CD4-positive, alpha-beta T cell (primary cell): ENCODE measurements around the gene CHI3L1. TPM values are rescaled to one million over a fixed set of nuclear protein-coding genes. Genes with fewer than 3 reads are reported as not detected.

ENCODE experiments used
- ATAC-seq: fragments of 200-7000 bp; cut with Tn5 transposase; one replicate; pipeline ENCODE4 v1.10.0; 2022; ENCODE audit warnings: mild to moderate bottlenecking; ENCODE audit not compliant: poor library complexity
- CTCF ChIA-PET: fragments of 350-600 bp; sonication (Branson Sonifier 250); formaldehyde crosslinking; loops from one replicate; lab custom pipeline; 2021; ENCODE audit warnings: antibody characterized with exemption, inconsistent platforms; lab: Charles Lee
- POLR2A ChIA-PET: fragments of 350-600 bp; sonication (Branson Sonifier 250); formaldehyde crosslinking; loops from one replicate; lab custom pipeline; 2021; ENCODE audit warnings: antibody characterized with exemption, inconsistent platforms; lab: Charles Lee
- DNase-seq, 14 experiments: peaks; one replicate each; pipeline ENCODE4 v3.0.0-alpha.2; 2013 to 2020; ENCODE audit warnings: mixed read lengths in 2 of 14
- H3K27ac ChIP-seq, 2 donors: one replicate each; pipeline versions ENCODE4 v1.5.1 to v1.7.0; 2013; ENCODE audit warnings: low read length in 2 of 2, low read depth in 1 of 2, mild to moderate bottlenecking in 1 of 2
- H3K27me3 ChIP-seq, 2 experiments: 1 replicate in 1 of 2; 2 replicates in 1 of 2; pipeline versions ENCODE4 v1.6.1 to v1.7.0; 2013; ENCODE audit warnings: low read length in 2 of 2, control low read depth in 1 of 2, mild to moderate bottlenecking in 1 of 2, moderate library complexity in 1 of 2; ENCODE audit not compliant: insufficient read depth in 2 of 2, control insufficient read depth in 1 of 2
- H3K36me3 ChIP-seq: one replicate; pipeline ENCODE4 v1.6.1; 2013; ENCODE audit warnings: low read length, control low read depth; ENCODE audit not compliant: insufficient read depth
- H3K4me1 ChIP-seq: one replicate; pipeline ENCODE4 v1.6.1; 2013; ENCODE audit warnings: low read length, control low read depth; ENCODE audit not compliant: insufficient read depth
- H3K4me3 ChIP-seq: one replicate; pipeline ENCODE4 v1.5.1; 2013; ENCODE audit warnings: mild to moderate bottlenecking, low read length, moderate library complexity
- H3K9me3 ChIP-seq, 2 experiments: 1 replicate in 1 of 2; 2 replicates in 1 of 2; pipeline versions ENCODE4 v1.6.1 to v1.7.0; 2013; ENCODE audit warnings: low read length in 2 of 2, mild to moderate bottlenecking in 2 of 2, control low read depth in 1 of 2, moderate library complexity in 1 of 2; ENCODE audit not compliant: control insufficient read depth in 1 of 2, insufficient read depth in 1 of 2
- H3K27ac Mint-ChIP-seq: one replicate; pipeline ENCODE4 v1.8.0; 2020; ENCODE audit warnings: mixed read lengths
- H3K27me3 Mint-ChIP-seq: one replicate; pipeline ENCODE4 v1.8.0; 2021; ENCODE audit warnings: mixed read lengths
- H3K36me3 Mint-ChIP-seq: one replicate; pipeline ENCODE4 v1.8.0; 2021; ENCODE audit warnings: low read depth, mixed read lengths
- H3K4me1 Mint-ChIP-seq: one replicate; pipeline ENCODE4 v1.8.0; 2021; ENCODE audit warnings: low read depth, mixed read lengths
- H3K4me3 Mint-ChIP-seq: one replicate; pipeline ENCODE4 v1.8.0; 2020; ENCODE audit warnings: mild to moderate bottlenecking, mixed read lengths
- H3K9me3 Mint-ChIP-seq: one replicate; pipeline ENCODE4 v1.8.0; 2020; ENCODE audit warnings: mixed read lengths
- CTCF ChIP-seq: fragments of 200-600 bp; IDR thresholded peaks from one replicate; pipeline ENCODE4 v1.8.0; 2022; ENCODE audit warnings: antibody characterized with exemption, mild to moderate bottlenecking
- intact Hi-C, 2 experiments: fragments of 100-400 bp; cut with DNase I in 1 of 2; cut with micrococcal nuclease in 1 of 2; formaldehyde crosslinking; loops; one replicate each; pipeline versions ENCODE4 v1.15.1 to v1.9.0; 2023 to 2025; cut with DNase I, micrococcal nuclease
- total RNA-seq, 174 experiments: library from RNA in 2 of 174; stranded (reverse) in 2 of 174; gene quantifications; one replicate each; pipeline ENCODE4 v1.2.3 and lab custom pipeline; 2021 to 2026

The CHI3L1 gene
- total RNA-seq, 2 experiments from 2014 or later = not detected

GRCh38 chr1:203228670-203229069 lies 42.2 kb upstream of the CHI3L1 start:
- no peaks in the 10 kb centered on the region for H3K36me3 ChIP-seq
- ATAC-seq = no peak
- H3K27me3 ChIP-seq = peaks cover 6 to 10% of the 10 kb centered on the region in 2 experiments
- H3K27me3 Mint-ChIP-seq = peaks cover 19% of the 10 kb centered on the region
- H3K36me3 Mint-ChIP-seq = no peaks in the 10 kb centered on the region
- peaks cover 0 to 5% of the 10 kb centered on the region in 2 experiments for H3K9me3 ChIP-seq
- intact Hi-C loops = no loop called here
- no peak overlapping the region for H3K4me3 Mint-ChIP-seq
- H3K4me1 Mint-ChIP-seq = no peaks in the 10 kb centered on the region
- DNase-seq = no peak
- H3K27ac ChIP-seq = no peak overlapping the region
- H3K27ac Mint-ChIP-seq = no peak overlapping the region
- H3K4me1 ChIP-seq = no peaks in the 10 kb centered on the region
- ChIA-PET CTCF (no interaction called here), POLR2A (no interaction called here)
- no peak overlapping the region for H3K4me3 ChIP-seq
- peaks cover 3% of the 10 kb centered on the region for H3K9me3 Mint-ChIP-seq
- TF ChIP-seq CTCF = no peak

GRCh38 chr1:203227371-203228083 lies 41.0 kb upstream of the CHI3L1 start:
- no peak overlapping the region for H3K27ac Mint-ChIP-seq
- POLR2A ChIA-PET = no interaction called here
- no peak overlapping the region for H3K4me3 Mint-ChIP-seq
- no peaks in the 10 kb centered on the region for H3K9me3 Mint-ChIP-seq
- H3K4me1 ChIP-seq = no peaks in the 10 kb centered on the region
- TF ChIP-seq CTCF = no peak
- H3K9me3 ChIP-seq = no peaks in the 10 kb centered on the region
- H3K27me3 ChIP-seq = peaks cover 6 to 14% of the 10 kb centered on the region in 2 experiments
- ATAC-seq (no peak), DNase-seq (no peak)
- intact Hi-C loops = no loop called here
- H3K36me3 Mint-ChIP-seq = no peaks in the 10 kb centered on the region
- H3K36me3 ChIP-seq = no peaks in the 10 kb centered on the region
- peaks cover 18% of the 10 kb centered on the region for H3K27me3 Mint-ChIP-seq
- no peaks in the 10 kb centered on the region for H3K4me1 Mint-ChIP-seq
- no peak overlapping the region for H3K27ac ChIP-seq
- CTCF ChIA-PET = no interaction called here
- no peak overlapping the region for H3K4me3 ChIP-seq

- no peak overlapping the region for H3K4me3 ChIP-seq
- intact Hi-C loops = no loop called here
- no peak for TF ChIP-seq CTCF
- no peaks in the 10 kb centered on the region for H3K9me3 ChIP-seq
- H3K4me1 ChIP-seq = no peaks in the 10 kb centered on the region
- DNase-seq = no peak
- H3K36me3 ChIP-seq = no peaks in the 10 kb centered on the region
- no peaks in the 10 kb centered on the region for H3K36me3 Mint-ChIP-seq
- H3K27ac Mint-ChIP-seq = no peak overlapping the region
- no peak for ATAC-seq
- CTCF ChIA-PET = interaction anchor here (1.7 kb wide), 1 partner anchor 9 kb away, joined by 3 read pairs; no protein-coding TSS in a partner anchor
- H3K27ac ChIP-seq = no peak overlapping the region
- H3K27me3 Mint-ChIP-seq = peaks cover 18% of the 10 kb centered on the region
- H3K27me3 ChIP-seq = peaks cover 6 to 10% of the 10 kb centered on the region in 2 experiments
- H3K4me1 Mint-ChIP-seq = no peaks in the 10 kb centered on the region
- no peaks in the 10 kb centered on the region for H3K9me3 Mint-ChIP-seq
- POLR2A ChIA-PET = no interaction called here
- no peak overlapping the region for H3K4me3 Mint-ChIP-seq
Observed at GRCh38 chr1:203225071-203225470, 38.6 kb upstream of the CHI3L1 start.
